Activated CD4-positive, CD25-positive, alpha-beta regulatory T cell treated with anti-CD3 and anti-CD28 coated beads, Interleukin-2, amount 50 U/mL, for 16 hours (primary cell): ENCODE data around the gene TOLLIP.
"Not testable (repeated sequence)": the region's sequence is repeated elsewhere in the genome, so short reads cannot be mapped to it uniquely, and the experiment has no call there.

Experiments
- DNase-seq: peaks from one replicate; pipeline ENCODE4 v3.0.0-alpha.2; 2020; ENCODE audit warnings: low read depth, low spot score

Gene TOLLIP

GRCh38 chr11:1309498-1310317, at the start of gene TOLLIP:
TOLLIP (minus strand) TSS chr11:1309632; CDS start chr11:1309498, 134 bp downstream.
- peak; percentile 97 for DNase-seq

DNA sequence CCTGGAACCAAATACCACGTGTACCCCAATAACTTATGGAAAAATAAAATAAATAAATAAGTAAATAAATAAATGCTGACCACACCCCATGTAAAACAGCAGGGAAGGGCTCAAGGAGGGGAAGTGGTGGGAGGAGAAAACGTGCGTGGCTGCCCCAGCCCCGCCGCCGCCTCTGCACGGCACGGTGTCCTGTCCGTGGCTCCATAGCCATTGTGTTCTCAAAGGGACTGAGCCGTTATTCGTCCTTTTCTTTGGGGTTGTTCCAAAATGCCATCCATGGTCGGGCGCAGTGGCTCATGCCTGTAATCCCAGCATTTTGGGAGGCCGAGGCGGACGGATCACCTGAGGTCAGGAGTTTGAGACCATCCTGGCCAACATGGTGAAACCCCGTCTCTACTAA, 49.5 kb upstream of the TOLLIP start:
- DNase-seq = not testable (repeated sequence)

GRCh38 chr11:1358286-1358685, 48.9 kb upstream of the TOLLIP start:
- DNase-seq = no peak

DNA sequence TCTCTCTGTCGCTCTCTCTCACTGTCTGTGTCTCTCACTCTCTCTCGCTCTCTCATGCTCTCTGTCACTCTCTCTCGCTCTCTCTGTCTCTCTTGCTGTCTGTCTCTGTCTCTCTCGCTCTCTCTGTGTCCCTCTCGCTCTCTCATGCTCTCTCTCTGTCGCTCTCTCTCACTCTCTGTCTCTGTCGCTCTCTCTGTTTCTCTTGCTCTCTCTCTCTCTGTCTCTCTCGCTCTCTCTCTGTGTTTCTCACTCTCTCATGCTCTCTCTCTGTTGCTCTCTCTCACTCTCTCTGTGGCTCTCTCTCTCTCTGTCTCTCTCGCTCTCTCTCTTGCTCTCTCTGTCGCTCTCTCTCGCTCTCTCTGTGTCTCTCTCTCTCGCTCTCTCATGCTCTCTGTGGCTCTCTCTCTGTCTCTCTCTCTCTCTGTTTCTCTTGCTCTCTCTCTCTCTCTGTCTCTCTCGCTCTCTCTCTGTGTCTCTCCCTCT, 47.1 kb upstream of the TOLLIP start:
- DNase-seq = no peak

DNA sequence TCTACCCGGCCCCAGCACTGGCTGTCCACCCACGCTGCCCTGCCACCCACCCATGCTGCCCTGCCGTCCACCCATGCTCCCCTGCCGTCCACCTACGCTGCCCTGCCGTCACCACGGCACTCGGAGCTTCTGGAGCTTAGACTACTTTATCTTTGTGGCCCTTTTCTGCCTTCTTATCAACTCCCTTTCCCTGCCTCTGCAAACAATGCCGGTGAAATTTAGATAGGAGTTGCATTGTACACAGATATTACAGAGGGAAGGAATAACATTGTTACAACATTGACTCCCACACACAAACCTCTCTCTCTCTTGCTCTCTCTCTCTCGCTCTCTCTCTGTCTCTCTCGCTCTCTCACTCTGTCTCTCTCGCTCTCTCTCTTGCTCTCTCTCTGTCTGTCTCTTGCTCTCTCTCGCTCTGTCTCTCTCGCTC, 46.6 kb upstream of the TOLLIP start:
- DNase-seq = no peak

GRCh38 chr11:1354125-1354938, 44.9 kb upstream of the TOLLIP start:
- DNase-seq = no peak

DNA sequence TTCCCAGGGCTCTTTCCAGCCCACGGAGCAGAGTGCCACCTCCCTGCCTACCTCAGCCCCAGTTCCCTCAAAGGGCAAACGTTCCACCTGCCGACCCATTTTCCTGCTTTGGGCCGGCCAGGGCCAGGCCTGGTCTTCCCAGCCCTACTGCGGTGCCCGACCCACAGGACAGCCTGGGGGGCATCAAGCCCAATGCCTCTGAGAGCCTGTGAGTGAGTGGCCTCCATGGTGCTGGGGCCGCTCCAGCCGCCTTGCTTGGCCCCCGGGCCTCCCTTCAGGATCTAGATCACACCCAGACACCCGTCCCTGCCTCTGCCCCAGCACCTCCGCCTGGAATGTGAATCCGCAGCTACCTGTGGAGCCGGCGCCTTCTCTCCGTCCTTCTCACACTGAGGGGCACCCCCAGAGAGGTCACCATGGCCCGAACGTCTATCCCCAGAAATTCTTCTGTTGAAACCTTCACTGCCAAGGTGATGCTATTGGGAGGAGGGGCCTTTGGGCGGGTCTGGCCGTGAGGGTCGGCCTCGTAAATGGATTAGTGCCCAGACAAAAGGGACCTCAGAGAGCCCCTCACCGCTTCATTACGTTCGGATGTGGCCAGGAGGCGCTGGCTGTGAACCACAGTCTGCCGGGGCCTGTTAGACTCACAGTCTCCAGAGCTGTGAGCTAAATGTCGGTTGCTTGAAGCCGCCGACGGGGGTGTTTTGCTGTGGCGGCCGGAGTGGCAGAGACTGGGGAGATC, 44.1 kb upstream of the TOLLIP start:
- no peak for DNase-seq

DNA sequence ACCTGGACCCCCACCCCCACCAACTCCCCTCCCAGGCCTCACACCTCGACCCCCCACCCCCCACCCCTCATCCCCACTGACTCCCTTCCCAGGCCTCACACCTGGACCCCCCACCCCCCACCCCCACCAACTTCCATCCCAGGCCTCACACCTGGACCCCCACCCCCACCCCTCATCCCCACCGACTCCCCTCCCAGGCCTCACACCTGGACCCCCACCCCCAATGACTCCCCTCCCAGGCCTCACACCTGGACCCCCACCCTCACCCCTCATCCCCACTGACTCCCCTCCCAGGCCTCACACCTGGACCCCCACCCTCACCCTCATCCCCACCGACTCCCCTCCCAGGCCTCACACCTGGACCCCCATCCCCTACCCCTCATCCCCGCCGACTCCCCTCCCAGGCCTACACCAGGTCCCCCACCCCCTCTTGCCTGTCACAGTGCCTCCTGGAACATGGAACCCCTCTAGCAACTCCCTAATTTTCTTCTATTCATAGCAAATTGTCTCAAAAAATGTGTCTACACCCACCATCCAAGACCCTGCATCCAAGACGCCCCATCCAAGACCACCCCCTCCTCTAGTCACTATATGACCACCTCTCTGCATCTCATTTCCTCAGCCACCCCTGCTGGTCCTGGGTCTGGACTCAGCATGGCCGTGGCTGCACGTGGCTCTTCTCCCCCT, 43.4 kb upstream of the TOLLIP start:
- no peak for DNase-seq

- DNase-seq = no peak
Measured at GRCh38 chr11:1351278-1351937, 42.0 kb upstream of the TOLLIP start.

GRCh38 chr11:1350086-1350725, 40.8 kb upstream of the TOLLIP start:
- no peak for DNase-seq

- no peak for DNase-seq
Measured at GRCh38 chr11:1349327-1350041, 40.1 kb upstream of the TOLLIP start.

GRCh38 chr11:1348796-1349326, 39.4 kb upstream of the TOLLIP start:
- DNase-seq = no peak

DNA sequence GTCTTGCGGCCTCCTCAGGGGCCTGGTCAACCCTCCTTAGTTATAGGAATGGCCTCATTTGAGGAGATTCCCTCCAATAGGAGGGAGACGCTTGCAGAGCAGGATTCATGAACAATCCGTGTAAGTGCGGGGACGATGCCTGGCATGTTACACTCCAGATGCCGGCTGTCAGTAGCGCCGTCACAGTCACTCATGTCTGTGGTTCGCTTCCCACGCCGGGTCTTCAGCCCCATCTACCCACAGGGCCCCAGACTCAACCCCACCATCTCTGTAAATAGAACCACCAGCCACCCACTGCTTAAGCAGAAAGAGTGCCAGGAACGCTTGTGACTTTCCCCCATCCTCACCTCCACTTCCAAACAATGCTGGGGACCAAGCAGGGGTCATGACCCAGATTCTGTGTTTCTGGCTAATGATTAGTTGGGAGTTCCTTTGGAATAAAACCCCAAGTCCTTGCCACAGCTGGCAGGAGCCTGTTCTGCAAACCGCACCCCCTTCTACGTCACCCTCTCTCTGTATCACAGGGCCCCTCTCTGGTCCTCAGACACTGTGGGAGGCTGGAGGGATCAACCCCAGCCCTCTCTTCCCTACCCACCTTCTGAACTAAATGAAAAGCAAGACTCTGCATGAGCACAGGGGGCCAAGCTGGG, 38.8 kb upstream of the TOLLIP start:
- DNase-seq = no peak

GRCh38 chr11:1347411-1347999, 38.1 kb upstream of the TOLLIP start:
- DNase-seq = not testable (repeated sequence)

- DNase-seq = no peak
Measured at GRCh38 chr11:1346669-1347390, 37.4 kb upstream of the TOLLIP start.

DNA sequence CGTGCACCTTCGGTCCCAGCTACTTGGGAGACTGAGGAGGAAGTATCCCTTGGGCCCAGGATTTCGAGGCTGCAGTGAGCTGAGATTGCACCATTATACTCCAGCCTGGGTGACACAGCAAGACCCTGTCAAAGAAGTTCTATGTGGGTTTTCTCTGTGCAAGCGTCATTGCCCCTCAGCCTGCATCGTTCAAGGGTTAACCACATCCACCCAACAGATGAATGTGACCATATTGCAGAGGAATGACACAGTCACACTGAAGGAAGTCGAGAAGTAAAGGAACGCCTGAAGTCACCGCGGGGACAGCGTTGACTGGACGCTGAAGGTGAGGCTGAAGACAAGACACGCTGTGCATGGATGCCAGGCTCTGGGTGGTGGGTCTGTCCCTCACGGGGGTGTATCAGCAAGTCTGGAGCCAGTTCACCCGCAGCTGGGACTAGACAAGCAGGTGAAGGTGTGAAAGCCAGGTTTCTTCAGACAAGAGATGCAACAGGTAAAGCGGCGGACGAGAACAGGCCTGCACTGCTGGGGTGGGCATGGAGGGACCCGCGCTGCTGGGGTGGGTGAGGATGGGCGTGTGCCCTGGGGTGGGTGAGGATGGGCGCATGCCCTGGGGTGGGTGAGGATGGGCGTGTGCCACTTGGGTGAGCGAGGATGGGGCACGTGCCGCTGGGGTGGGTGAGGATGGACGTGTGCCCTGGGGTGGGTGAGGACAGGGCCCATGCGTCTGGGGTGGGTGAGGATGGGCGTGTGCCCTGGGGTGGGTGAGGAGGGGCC, 36.5 kb upstream of the TOLLIP start:
- no peak for DNase-seq

GRCh38 chr11:1344056-1344635, 34.7 kb upstream of the TOLLIP start:
- DNase-seq = no peak
